ENCODE results near the gene OAS2. TPM values are rescaled to one million over a fixed set of nuclear protein-coding genes. Genes with fewer than 3 reads are reported as not detected.

OAS2 gene
- total and polyA plus RNA-seq, 2 of the 4 experiments (the other 2 are of a cell fraction), result under 0.01 TPM; not detected in 1

- dilution Hi-C loops (cut with HindIII; ENCODE audit: low sequenced_read_pairs, unreplicated experiment) (no loop called here), intact Hi-C loops (cut with micrococcal nuclease) (no loop called here), in situ Hi-C loops (cut with MboI; ENCODE audit: low sequenced_read_pairs) (no loop called here)
- Histone ChIP-seq H4K5ac (ENCODE audit: low read depth, low read length) (no peak overlapping the region), H3K4me2 (ENCODE audit: low read depth, low read length) (no peak overlapping the region), H3K23ac (ENCODE audit: low read depth, low read length) (no peak overlapping the region), H3K9ac (ENCODE audit: low read depth, low read length) (no peak overlapping the region), H3K18ac (ENCODE audit: low read depth, low read length) (no peak overlapping the region), H3K4ac (ENCODE audit: low read depth, low read length) (no peak overlapping the region), H2AK9ac (replicated peaks; ENCODE audit: low read depth, low read length, poor library complexity) (no peak overlapping the region), H2BK20ac (ENCODE audit: low read depth, low read length) (no peak overlapping the region), H4K91ac (ENCODE audit: insufficient read depth, low read depth, low read length) (no peak overlapping the region), H3K4me1 (ENCODE audit: control insufficient read depth, insufficient read depth, low read length) (no peaks in the 10 kb centered on the region), H4K20me1 (ENCODE audit: insufficient read depth, low read length) (no peaks in the 10 kb centered on the region), H3K4me3 (ENCODE audit: insufficient read depth, low read depth, low read length) (no peak overlapping the region), H3K9me3 (ENCODE audit: control insufficient read depth, insufficient read depth, low read length) (no peaks in the 10 kb centered on the region), H2BK15ac (ENCODE audit: low read depth, low read length) (no peak overlapping the region), H3K14ac (replicated peaks; ENCODE audit: low read depth, low read length) (no peak overlapping the region), H2AFZ (replicated peaks; ENCODE audit: low read length, poor library complexity) (no peak overlapping the region), H2BK5ac (ENCODE audit: low read depth, low read length, poor library complexity, severe bottlenecking) (no peak overlapping the region), H3K36me3 (ENCODE audit: control insufficient read depth, insufficient read depth, low read length) (no peaks in the 10 kb centered on the region), H4K8ac (ENCODE audit: low read depth in 2 of 2, low read length in 2 of 2) (no peak overlapping the region), H3K79me1 (ENCODE audit: low read depth in 1 of 2, low read length in 2 of 2) (no peaks in the 10 kb centered on the region), H3K9me1 (ENCODE audit: insufficient read depth, low read length) (no peaks in the 10 kb centered on the region), H2AK5ac (ENCODE audit: low read depth, low read length) (no peak overlapping the region), H3K27me3 (ENCODE audit: control insufficient read depth, insufficient read depth, low read length) (no peaks in the 10 kb centered on the region), H3K56ac (ENCODE audit: extremely low read depth, insufficient read depth, low read length) (no peak overlapping the region), H3K27ac (ENCODE audit: insufficient read depth, low read length) (no peak overlapping the region), H2BK120ac (ENCODE audit: low read depth, low read length) (no peak overlapping the region)
- ChIA-PET CTCF (no interaction called here), POLR2A (ENCODE audit: unreplicated experiment) (no interaction called here)
- no peak for DNase-seq
- WGBS, 2 experiments (ENCODE audit: extremely low coverage in 2 of 2, insufficient read length in 1 of 2), result 13% methylated on average over 3 of the region's 4 CpGs; no CpG with 5 or more reads in 1 of the 2 experiments
- TF ChIP-seq MAFK (IDR thresholded peaks at IDR 0.05; ENCODE audit: low read depth, low read length) (no peak), USF2 (IDR thresholded peaks at IDR 0.05; ENCODE audit: low read depth, low read length) (no peak), ELK1 (IDR thresholded peaks at IDR 0.05; ENCODE audit: borderline replicate concordance, low read depth, low read length) (no peak), RCOR1 (IDR thresholded peaks at IDR 0.05; ENCODE audit: insufficient replicate concordance, low read length) (no peak), MAZ (IDR thresholded peaks at IDR 0.05; ENCODE audit: borderline replicate concordance, low read depth, low read length) (no peak), POLR2A (IDR thresholded peaks at IDR 0.05; ENCODE audit: low read depth, low read length) (no peak)
- BruUV-seq (replicated peaks), result no TSS peak
- no peak for ATAC-seq (ENCODE audit: low read depth)
These were observed 49.4 kb downstream of the OAS2 start for GRCh38 chr12:113027726-113028125.
